SK-N-MC (cell line): Measurements from ENCODE around the gene TGFBRAP1.

Experiments used
- EZH2 ChIP-seq: fragments of 200-600 bp; sonication (generic); IDR thresholded peaks from one replicate; pipeline ENCODE4 v1.6.1; 2017; ENCODE audit warnings: antibody characterized with exemption
- POLR2AphosphoS5 ChIP-seq: IDR thresholded peaks from 2 replicates; pipeline ENCODE4 v1.6.1; 2012; ENCODE audit warnings: mild to moderate bottlenecking, low read depth, low read length, borderline replicate concordance

DNA sequence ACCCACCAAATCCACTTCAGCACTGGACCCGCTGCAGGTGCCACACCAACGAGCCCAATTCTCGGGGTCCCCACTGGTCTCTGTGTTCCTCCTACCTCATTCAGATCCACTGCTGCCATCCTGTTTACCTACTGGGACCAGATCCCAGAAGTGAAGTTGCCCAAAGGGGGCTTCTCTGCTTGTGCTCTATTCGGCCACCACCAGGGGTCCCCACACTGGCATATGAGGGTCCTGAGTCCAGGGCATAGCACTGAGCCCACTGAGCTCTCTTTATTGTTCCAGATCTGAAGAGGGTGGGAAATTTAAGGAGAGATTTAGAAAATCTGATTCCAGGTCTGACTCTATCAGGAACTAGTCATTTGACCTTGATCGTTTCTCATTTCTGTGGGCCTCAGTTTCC, 85.6 kb downstream of the TGFBRAP1 start:
- TF ChIP-seq POLR2AphosphoS5 (no peak), EZH2 (no peak)
